ENCODE measurements around the gene SLFNL1. TPM values are rescaled to one million over a fixed set of nuclear protein-coding genes. Genes with fewer than 3 reads are reported as not detected.

Gene SLFNL1
- total and polyA plus RNA-seq, 5 donors, result 0.16 to 0.53 (median 0.29) TPM

GRCh38 chr1:40979241-40980067, 42.1 kb downstream of the SLFNL1 start, which contains the start of gene CTPS1:
TSS of gene CTPS1 (plus strand) at chr1:40979696. CDS start at chr1:40983291, 3,595 bp downstream.
- intact Hi-C loops (cut with DNase I), result no loop called here
- Histone ChIP-seq H3K4me1 (ENCODE audit: control insufficient read depth, insufficient read depth, low read length) (peaks cover 2% of the 10 kb centered on the region), H3K4me3 (ENCODE audit: low read length) (peak within 1 kb of the TSS; percentile 65), H3K27ac (ENCODE audit: low read length) (peak within 1 kb of the TSS; percentile 74), H3K9me3 (ENCODE audit: control insufficient read depth, low read length) (no peaks in the 10 kb centered on the region), H3K27me3 (ENCODE audit: control insufficient read depth, insufficient read depth) (no peaks in the 10 kb centered on the region)
- peak; percentile 96 to 99 (median 99) for DNase-seq
- WGBS, result under 1% methylated on average over 96 of the region's 96 CpGs
- peak; percentile 96 for ATAC-seq

- Histone ChIP-seq H3K4me1 (ENCODE audit: control insufficient read depth, insufficient read depth, low read length) (peaks cover 2% of the 10 kb centered on the region), H3K27ac (ENCODE audit: low read length) (peak overlapping the region; percentile 74), H3K4me3 (ENCODE audit: low read length) (peak overlapping the region; percentile 65), H3K9me3 (ENCODE audit: control insufficient read depth, low read length) (no peaks in the 10 kb centered on the region), H3K27me3 (ENCODE audit: control insufficient read depth, insufficient read depth) (no peaks in the 10 kb centered on the region)
- peak in 1 of 2 donors; percentile 2 for ATAC-seq
- intact Hi-C loops (cut with DNase I), result no loop called here
- WGBS, result 38% methylated on average over 17 of the region's 17 CpGs
- no peak for DNase-seq
Measured at GRCh38 chr1:40978886-40979240, 42.7 kb downstream of the SLFNL1 start.

GRCh38 chr1:40977716-40978115, 43.8 kb downstream of the SLFNL1 start:
- intact Hi-C loops (cut with DNase I), result no loop called here
- no peak overlapping the region for H3K4me3 ChIP-seq (ENCODE audit: low read length)
- H3K27ac ChIP-seq (ENCODE audit: low read length), result no peak overlapping the region
- H3K9me3 ChIP-seq (ENCODE audit: control insufficient read depth, low read length), result no peaks in the 10 kb centered on the region
- ATAC-seq, result no peak
- no peak for DNase-seq
- H3K27me3 ChIP-seq (ENCODE audit: control insufficient read depth, insufficient read depth), result no peaks in the 10 kb centered on the region
- WGBS, result 95% methylated on average over 1 of the region's 1 CpG
- H3K4me1 ChIP-seq (ENCODE audit: control insufficient read depth, insufficient read depth, low read length), result peaks cover 2% of the 10 kb centered on the region

- no peaks in the 10 kb centered on the region for H3K27me3 ChIP-seq (ENCODE audit: control insufficient read depth, insufficient read depth)
- no peaks in the 10 kb centered on the region for H3K9me3 ChIP-seq (ENCODE audit: control insufficient read depth, low read length)
- no peak overlapping the region for H3K4me3 ChIP-seq (ENCODE audit: low read length)
- H3K27ac ChIP-seq (ENCODE audit: low read length), result no peak overlapping the region
- peaks cover 2% of the 10 kb centered on the region for H3K4me1 ChIP-seq (ENCODE audit: control insufficient read depth, insufficient read depth, low read length)
- 67% methylated on average over 5 of the region's 5 CpGs for WGBS
- intact Hi-C loops (cut with DNase I), result no loop called here
- DNase-seq, result no peak
- ATAC-seq, result no peak
Measured at GRCh38 chr1:40976952-40977690, 44.4 kb downstream of the SLFNL1 start.

GRCh38 chr1:40974945-40975344, 46.6 kb downstream of the SLFNL1 start:
- no peaks in the 10 kb centered on the region for H3K27me3 ChIP-seq (ENCODE audit: control insufficient read depth, insufficient read depth)
- no peak for ATAC-seq
- no peak overlapping the region for H3K27ac ChIP-seq (ENCODE audit: low read length)
- 64% methylated on average over 9 of the region's 9 CpGs for WGBS
- intact Hi-C loops (cut with DNase I), result no loop called here
- H3K4me1 ChIP-seq (ENCODE audit: control insufficient read depth, insufficient read depth, low read length), result no peaks in the 10 kb centered on the region
- no peak for DNase-seq
- H3K4me3 ChIP-seq (ENCODE audit: low read length), result no peak overlapping the region
- no peaks in the 10 kb centered on the region for H3K9me3 ChIP-seq (ENCODE audit: control insufficient read depth, low read length)

- intact Hi-C loops (cut with DNase I), result no loop called here
- Histone ChIP-seq H3K27ac (ENCODE audit: low read length) (no peak overlapping the region), H3K4me1 (ENCODE audit: control insufficient read depth, insufficient read depth, low read length) (no peaks in the 10 kb centered on the region), H3K9me3 (ENCODE audit: control insufficient read depth, low read length) (no peaks in the 10 kb centered on the region), H3K27me3 (ENCODE audit: control insufficient read depth, insufficient read depth) (no peaks in the 10 kb centered on the region), H3K4me3 (ENCODE audit: low read length) (no peak overlapping the region)
- no peak for DNase-seq
- WGBS, result 58% methylated on average over 2 of the region's 2 CpGs
- no peak for ATAC-seq
Measured at GRCh38 chr1:40973912-40974311, 47.6 kb downstream of the SLFNL1 start.

GRCh38 chr1:40971966-40972365, 49.6 kb downstream of the SLFNL1 start:
- no peaks in the 10 kb centered on the region for H3K27me3 ChIP-seq (ENCODE audit: control insufficient read depth, insufficient read depth)
- intact Hi-C loops (cut with DNase I), result no loop called here

GRCh38 chr1:40969445-40969844, 52.1 kb downstream of the SLFNL1 start:
- intact Hi-C loops (cut with DNase I), result no loop called here

More at GRCh38 chr1:40971966-40972365, 49.6 kb downstream of the SLFNL1 start:
- Histone ChIP-seq H3K9me3 (ENCODE audit: control insufficient read depth, low read length) (no peaks in the 10 kb centered on the region), H3K4me3 (ENCODE audit: low read length) (no peak overlapping the region), H3K4me1 (ENCODE audit: control insufficient read depth, insufficient read depth, low read length) (no peaks in the 10 kb centered on the region), H3K27ac (ENCODE audit: low read length) (no peak overlapping the region)
- no peak for DNase-seq
- WGBS, result 67% methylated on average over 1 of the region's 1 CpG
- ATAC-seq, result no peak

GRCh38 chr1:40966417-40966816, 55.1 kb downstream of the SLFNL1 start:
- Histone ChIP-seq H3K4me1 (ENCODE audit: control insufficient read depth, insufficient read depth, low read length) (no peaks in the 10 kb centered on the region), H3K4me3 (ENCODE audit: low read length) (no peak overlapping the region), H3K9me3 (ENCODE audit: control insufficient read depth, low read length) (no peaks in the 10 kb centered on the region), H3K27ac (ENCODE audit: low read length) (no peak overlapping the region), H3K27me3 (ENCODE audit: control insufficient read depth, insufficient read depth) (no peaks in the 10 kb centered on the region)
- WGBS, result 69% methylated on average over 4 of the region's 4 CpGs
- DNase-seq (no peak), ATAC-seq (no peak)
- intact Hi-C loops (cut with DNase I), result no loop called here

More at GRCh38 chr1:40969445-40969844, 52.1 kb downstream of the SLFNL1 start:
- Histone ChIP-seq H3K4me3 (ENCODE audit: low read length) (no peak overlapping the region), H3K27me3 (ENCODE audit: control insufficient read depth, insufficient read depth) (no peaks in the 10 kb centered on the region), H3K9me3 (ENCODE audit: control insufficient read depth, low read length) (no peaks in the 10 kb centered on the region), H3K27ac (ENCODE audit: low read length) (no peak overlapping the region), H3K4me1 (ENCODE audit: control insufficient read depth, insufficient read depth, low read length) (no peaks in the 10 kb centered on the region)
- 94% methylated on average over 6 of the region's 6 CpGs for WGBS
- no peak for DNase-seq
- ATAC-seq, result no peak
